Measurements from ENCODE around the gene SUPV3L1.

The SUPV3L1 gene

GRCh38 chr10:69202332-69202731 is 22.3 kb downstream of the SUPV3L1 start:
- no peak for FAIRE-seq
- TF ChIP-seq CTCF (IDR thresholded peaks at IDR 0.05; ENCODE audit: insufficient read depth, missing control alignments): no peak

GRCh38 chr10:69208761-69209160 is 28.7 kb downstream of the SUPV3L1 start:
- DNase-seq (ENCODE audit: insufficient read length, low spot score) (no peak), FAIRE-seq (no peak)

More at GRCh38 chr10:69202332-69202731, 22.3 kb downstream of the SUPV3L1 start:
- DNase-seq (ENCODE audit: insufficient read length, low spot score): no peak

GRCh38 chr10:69209787-69210484 is 29.9 kb downstream of the SUPV3L1 start:
- DNase-seq (ENCODE audit: insufficient read length, low spot score) (no peak), FAIRE-seq (no peak)

More at GRCh38 chr10:69208761-69209160, 28.7 kb downstream of the SUPV3L1 start:
- TF ChIP-seq CTCF (IDR thresholded peaks at IDR 0.05; ENCODE audit: insufficient read depth, missing control alignments): no peak

GRCh38 chr10:69211104-69211503 is 31.1 kb downstream of the SUPV3L1 start:
- no peak for DNase-seq (ENCODE audit: insufficient read length, low spot score)
- no peak for FAIRE-seq
- TF ChIP-seq CTCF (IDR thresholded peaks at IDR 0.05; ENCODE audit: insufficient read depth, missing control alignments): no peak

More at GRCh38 chr10:69209787-69210484, 29.9 kb downstream of the SUPV3L1 start:
- no peak for TF ChIP-seq CTCF (IDR thresholded peaks at IDR 0.05; ENCODE audit: insufficient read depth, missing control alignments)

- DNase-seq (ENCODE audit: insufficient read length, low spot score): no peak
- TF ChIP-seq CTCF (IDR thresholded peaks at IDR 0.05; ENCODE audit: insufficient read depth, missing control alignments): no peak
- FAIRE-seq: no peak
Measured at GRCh38 chr10:69211524-69211923, 31.5 kb downstream of the SUPV3L1 start.

- DNase-seq (ENCODE audit: insufficient read length, low spot score) (no peak), FAIRE-seq (no peak)
- no peak for TF ChIP-seq CTCF (IDR thresholded peaks at IDR 0.05; ENCODE audit: insufficient read depth, missing control alignments)
Measured at GRCh38 chr10:69213591-69214311, 33.7 kb downstream of the SUPV3L1 start.

- FAIRE-seq (no peak), DNase-seq (ENCODE audit: insufficient read length, low spot score) (no peak)
- no peak for TF ChIP-seq CTCF (IDR thresholded peaks at IDR 0.05; ENCODE audit: insufficient read depth, missing control alignments)
Measured at GRCh38 chr10:69214666-69215131, 34.7 kb downstream of the SUPV3L1 start.
